Measurements from ENCODE around the gene CTSK.
"Not testable (repeated sequence)": the region's sequence is repeated elsewhere in the genome, so short reads cannot be mapped to it uniquely, and the experiment has no call there.

DNA sequence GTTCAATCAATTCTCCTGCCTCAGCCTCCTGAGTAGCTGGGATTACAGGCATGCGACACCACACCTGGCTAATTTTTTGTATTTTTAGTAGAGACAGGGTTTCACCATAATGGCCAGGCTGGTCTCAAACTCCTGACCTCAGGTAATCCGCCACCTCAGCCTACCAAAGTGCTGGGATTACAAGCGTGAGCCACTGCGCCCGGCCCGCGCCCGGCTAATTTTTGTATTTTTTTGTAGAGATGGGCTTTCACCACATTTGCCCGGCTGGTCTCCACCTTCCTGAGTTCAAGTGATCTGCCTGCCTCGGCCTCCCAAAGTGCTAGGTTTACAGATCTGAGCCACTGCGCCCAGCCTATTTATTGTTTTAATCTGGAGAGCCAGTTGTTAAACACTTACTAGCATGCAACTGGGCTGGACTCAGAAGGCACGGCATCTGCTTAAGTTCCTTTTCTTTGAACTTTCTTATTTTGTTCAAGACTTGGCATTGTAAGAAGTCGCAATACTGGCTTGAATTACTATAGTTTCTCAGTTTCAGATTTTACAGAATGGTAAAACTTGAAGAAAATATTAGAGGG, 32.0 kb downstream of the CTSK start:
- TF ChIP-seq YY1 (tag by site-specific recombination; IDR thresholded peaks at IDR 0.05); BCL11A (tag by site-specific recombination; IDR thresholded peaks at IDR 0.05; ENCODE audit: low read depth); ZNF571 (tag by site-specific recombination; IDR thresholded peaks at IDR 0.05): not testable (repeated sequence)
- TF ChIP-seq, protein P1, sequence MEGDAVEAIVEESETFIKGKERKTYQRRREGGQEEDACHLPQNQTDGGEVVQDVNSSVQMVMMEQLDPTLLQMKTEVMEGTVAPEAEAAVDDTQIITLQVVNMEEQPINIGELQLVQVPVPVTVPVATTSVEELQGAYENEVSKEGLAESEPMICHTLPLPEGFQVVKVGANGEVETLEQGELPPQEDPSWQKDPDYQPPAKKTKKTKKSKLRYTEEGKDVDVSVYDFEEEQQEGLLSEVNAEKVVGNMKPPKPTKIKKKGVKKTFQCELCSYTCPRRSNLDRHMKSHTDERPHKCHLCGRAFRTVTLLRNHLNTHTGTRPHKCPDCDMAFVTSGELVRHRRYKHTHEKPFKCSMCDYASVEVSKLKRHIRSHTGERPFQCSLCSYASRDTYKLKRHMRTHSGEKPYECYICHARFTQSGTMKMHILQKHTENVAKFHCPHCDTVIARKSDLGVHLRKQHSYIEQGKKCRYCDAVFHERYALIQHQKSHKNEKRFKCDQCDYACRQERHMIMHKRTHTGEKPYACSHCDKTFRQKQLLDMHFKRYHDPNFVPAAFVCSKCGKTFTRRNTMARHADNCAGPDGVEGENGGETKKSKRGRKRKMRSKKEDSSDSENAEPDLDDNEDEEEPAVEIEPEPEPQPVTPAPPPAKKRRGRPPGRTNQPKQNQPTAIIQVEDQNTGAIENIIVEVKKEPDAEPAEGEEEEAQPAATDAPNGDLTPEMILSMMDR (tag by site-specific recombination; IDR thresholded peaks at IDR 0.05) = not testable (repeated sequence)

All from HEK293 (cell line).